ENCODE data around the gene PSMD11. TPM values are rescaled to one million over a fixed set of nuclear protein-coding genes. Genes with fewer than 3 reads are reported as not detected.

Gene PSMD11
- total RNA-seq, 1 experiment from 2014 or later: 123 TPM

DNA sequence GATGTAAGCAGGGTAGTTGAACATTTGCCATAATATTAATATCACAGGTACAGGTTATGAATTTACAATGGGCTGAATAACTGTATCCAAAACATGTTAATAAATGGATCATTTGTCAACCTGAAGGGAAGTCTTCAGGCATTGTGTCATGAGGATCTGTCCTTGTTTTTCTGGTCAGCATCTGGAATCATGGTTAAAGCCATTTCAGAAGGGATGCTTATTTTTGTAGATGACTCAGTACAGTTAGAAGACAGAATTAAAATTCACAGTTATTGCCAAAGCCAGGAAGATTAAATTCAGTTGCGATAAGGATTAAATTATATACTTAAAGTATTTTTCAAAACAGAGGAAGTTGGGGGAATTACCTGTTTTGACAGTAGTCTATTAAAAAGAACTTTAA lies 8.0 kb downstream of the PSMD11 start:
- CTCF ChIA-PET: interaction anchor here (0.7 to 2.4 kb wide), 3 partner anchors 10 to 1722 kb away, joined by 4 to 15 read pairs (median 7); no protein-coding TSS in a partner anchor
- peaks cover 95% of the 10 kb centered on the region for H3K36me3 Mint-ChIP-seq (ENCODE audit: insufficient read depth, unreplicated experiment)
- intact Hi-C loops (cut with micrococcal nuclease): no loop called here
- DNase-seq (ENCODE audit: unreplicated experiment): no peak
- no TSS peak for BruUV-seq (replicated peaks)
- TF ChIP-seq, protein P1, sequence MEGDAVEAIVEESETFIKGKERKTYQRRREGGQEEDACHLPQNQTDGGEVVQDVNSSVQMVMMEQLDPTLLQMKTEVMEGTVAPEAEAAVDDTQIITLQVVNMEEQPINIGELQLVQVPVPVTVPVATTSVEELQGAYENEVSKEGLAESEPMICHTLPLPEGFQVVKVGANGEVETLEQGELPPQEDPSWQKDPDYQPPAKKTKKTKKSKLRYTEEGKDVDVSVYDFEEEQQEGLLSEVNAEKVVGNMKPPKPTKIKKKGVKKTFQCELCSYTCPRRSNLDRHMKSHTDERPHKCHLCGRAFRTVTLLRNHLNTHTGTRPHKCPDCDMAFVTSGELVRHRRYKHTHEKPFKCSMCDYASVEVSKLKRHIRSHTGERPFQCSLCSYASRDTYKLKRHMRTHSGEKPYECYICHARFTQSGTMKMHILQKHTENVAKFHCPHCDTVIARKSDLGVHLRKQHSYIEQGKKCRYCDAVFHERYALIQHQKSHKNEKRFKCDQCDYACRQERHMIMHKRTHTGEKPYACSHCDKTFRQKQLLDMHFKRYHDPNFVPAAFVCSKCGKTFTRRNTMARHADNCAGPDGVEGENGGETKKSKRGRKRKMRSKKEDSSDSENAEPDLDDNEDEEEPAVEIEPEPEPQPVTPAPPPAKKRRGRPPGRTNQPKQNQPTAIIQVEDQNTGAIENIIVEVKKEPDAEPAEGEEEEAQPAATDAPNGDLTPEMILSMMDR (IDR thresholded peaks at IDR 0.05; ENCODE audit: unreplicated experiment): no peak
- H3K9me3 Mint-ChIP-seq (ENCODE audit: unreplicated experiment): no peaks in the 10 kb centered on the region
- POLR2A ChIA-PET: interaction anchor here (1.5 kb wide), 1 partner anchor 8 kb away, joined by 3 read pairs; the partner anchor contains the start of gene PSMD11
- H3K4me3 Mint-ChIP-seq (ENCODE audit: unreplicated experiment): no peak overlapping the region
- H3K27me3 Mint-ChIP-seq (ENCODE audit: insufficient read depth, unreplicated experiment): no peaks in the 10 kb centered on the region
- peak overlapping the region; percentile 4 for H3K27ac Mint-ChIP-seq (ENCODE audit: low read depth, unreplicated experiment)
- peaks cover 1% of the 10 kb centered on the region for H3K4me1 Mint-ChIP-seq (ENCODE audit: insufficient read depth, unreplicated experiment)

DNA sequence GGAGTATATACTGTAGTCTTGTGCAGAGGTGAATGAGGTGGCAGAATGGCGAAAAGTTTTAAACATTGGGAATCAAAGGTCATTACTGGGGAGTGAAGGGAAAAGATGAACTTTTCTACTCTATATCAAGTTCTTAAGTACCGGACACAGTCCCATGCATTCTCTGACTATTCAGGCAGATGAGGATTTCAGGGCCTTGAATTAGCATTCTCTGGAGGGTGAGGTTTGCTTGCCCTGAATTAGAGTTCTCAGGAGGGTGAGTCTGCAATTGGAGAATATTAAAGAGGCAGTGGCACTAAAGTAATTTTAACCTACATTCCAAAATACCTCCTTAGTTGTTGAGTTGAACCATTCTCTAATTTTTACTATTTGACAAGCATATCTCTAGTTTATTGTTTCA lies 9.1 kb downstream of the PSMD11 start:
- no peak for DNase-seq (ENCODE audit: unreplicated experiment)
- ChIA-PET CTCF (interaction anchor here (0.8 to 2.4 kb wide), 3 partner anchors 9 to 307 kb away, joined by 3 to 15 read pairs (median 6); partner anchors contain the start of gene PSMD11), POLR2A (interaction anchor here (1.5 to 1.6 kb wide), 2 partner anchors 9 to 14 kb away, joined by 3 to 4 read pairs; partner anchors contain the start of gene PSMD11)
- Mint-ChIP-seq H3K9me3 (ENCODE audit: unreplicated experiment) (no peaks in the 10 kb centered on the region), H3K36me3 (ENCODE audit: insufficient read depth, unreplicated experiment) (peaks cover 95% of the 10 kb centered on the region), H3K4me1 (ENCODE audit: insufficient read depth, unreplicated experiment) (no peaks in the 10 kb centered on the region), H3K27ac (ENCODE audit: low read depth, unreplicated experiment) (peak overlapping the region; percentile 4), H3K4me3 (ENCODE audit: unreplicated experiment) (no peak overlapping the region), H3K27me3 (ENCODE audit: insufficient read depth, unreplicated experiment) (no peaks in the 10 kb centered on the region)
- no TSS peak for BruUV-seq (replicated peaks)
- intact Hi-C loops (cut with micrococcal nuclease): no loop called here
- TF ChIP-seq, protein P1 (IDR thresholded peaks at IDR 0.05; ENCODE audit: unreplicated experiment): no peak

DNA sequence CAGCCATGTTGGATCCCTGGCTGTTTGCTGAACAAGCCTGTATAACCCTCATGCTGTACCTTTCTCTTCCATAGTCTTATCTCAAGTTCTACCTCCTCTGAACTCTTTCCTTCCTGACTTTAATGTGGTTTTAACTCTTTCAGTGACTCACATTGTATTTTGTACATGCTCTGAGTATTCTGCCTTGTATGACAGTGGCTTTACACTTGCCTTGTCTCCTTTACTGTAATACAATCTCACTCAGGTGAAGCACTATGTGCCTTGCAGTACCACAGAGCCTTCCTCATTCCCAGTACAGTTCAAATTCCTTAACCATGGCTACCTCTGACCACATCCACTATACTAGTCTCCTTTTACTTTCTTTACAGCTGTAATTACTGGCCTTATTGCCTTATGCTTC lies 14.1 kb downstream of the PSMD11 start:
- Mint-ChIP-seq H3K4me1 (ENCODE audit: insufficient read depth, unreplicated experiment) (peaks cover 6% of the 10 kb centered on the region), H3K9me3 (ENCODE audit: unreplicated experiment) (no peaks in the 10 kb centered on the region), H3K27me3 (ENCODE audit: insufficient read depth, unreplicated experiment) (no peaks in the 10 kb centered on the region), H3K4me3 (ENCODE audit: unreplicated experiment) (no peak overlapping the region), H3K27ac (ENCODE audit: low read depth, unreplicated experiment) (no peak overlapping the region), H3K36me3 (ENCODE audit: insufficient read depth, unreplicated experiment) (peaks cover 88% of the 10 kb centered on the region)
- TF ChIP-seq, protein P1 (IDR thresholded peaks at IDR 0.05; ENCODE audit: unreplicated experiment): no peak
- CTCF ChIA-PET: interaction anchor here (1.3 to 1.5 kb wide), 2 partner anchors 14 to 25 kb away, joined by 6 to 7 read pairs; partner anchors contain the start of gene PSMD11
- no peak for DNase-seq (ENCODE audit: unreplicated experiment)
- intact Hi-C loops (cut with micrococcal nuclease): no loop called here
- no TSS peak for BruUV-seq (replicated peaks)
- POLR2A ChIA-PET: no interaction called here

DNA sequence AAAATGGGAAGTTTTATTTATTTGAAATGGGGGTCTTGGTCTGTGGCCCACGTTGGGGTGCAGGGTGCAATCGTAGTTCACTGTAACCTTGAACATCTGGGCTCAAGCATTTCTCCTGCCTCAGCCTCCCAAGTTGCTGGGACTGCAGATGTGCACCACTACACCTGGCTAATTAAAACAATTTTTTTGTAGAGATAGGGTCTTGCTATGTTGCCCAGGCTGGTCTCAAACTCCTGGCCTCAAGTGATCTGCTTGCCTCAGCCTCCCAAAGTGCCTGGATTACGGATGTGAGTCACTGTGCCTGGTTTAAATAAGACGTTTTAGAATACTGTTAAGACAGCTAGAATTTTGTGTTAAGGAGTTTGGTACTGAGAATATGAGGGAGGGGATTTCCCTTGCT lies 15.7 kb downstream of the PSMD11 start:
- TF ChIP-seq, protein P1 (IDR thresholded peaks at IDR 0.05; ENCODE audit: unreplicated experiment): no peak
- DNase-seq (ENCODE audit: unreplicated experiment): no peak
- H3K27me3 Mint-ChIP-seq (ENCODE audit: insufficient read depth, unreplicated experiment): no peaks in the 10 kb centered on the region
- no TSS peak for BruUV-seq (replicated peaks)
- intact Hi-C loops (cut with micrococcal nuclease): no loop called here
- no peaks in the 10 kb centered on the region for H3K9me3 Mint-ChIP-seq (ENCODE audit: unreplicated experiment)
- H3K4me3 Mint-ChIP-seq (ENCODE audit: unreplicated experiment): no peak overlapping the region
- no peak overlapping the region for H3K27ac Mint-ChIP-seq (ENCODE audit: low read depth, unreplicated experiment)
- peaks cover 91% of the 10 kb centered on the region for H3K36me3 Mint-ChIP-seq (ENCODE audit: insufficient read depth, unreplicated experiment)
- H3K4me1 Mint-ChIP-seq (ENCODE audit: insufficient read depth, unreplicated experiment): peaks cover 6% of the 10 kb centered on the region
- POLR2A ChIA-PET: no interaction called here
- CTCF ChIA-PET: interaction anchor here (1.2 to 4.7 kb wide), 5 partner anchors 9 to 148 kb away, joined by 6 to 74 read pairs (median 22); no protein-coding TSS in a partner anchor

Measured in MCF 10A (cell line).